ENCODE measurements around the gene FADS6. TPM values are rescaled to one million over a fixed set of nuclear protein-coding genes. Genes with fewer than 3 reads are reported as not detected.

Gene FADS6
- total RNA-seq, 1 experiment from 2014 or later: 1.2 TPM

DNA sequence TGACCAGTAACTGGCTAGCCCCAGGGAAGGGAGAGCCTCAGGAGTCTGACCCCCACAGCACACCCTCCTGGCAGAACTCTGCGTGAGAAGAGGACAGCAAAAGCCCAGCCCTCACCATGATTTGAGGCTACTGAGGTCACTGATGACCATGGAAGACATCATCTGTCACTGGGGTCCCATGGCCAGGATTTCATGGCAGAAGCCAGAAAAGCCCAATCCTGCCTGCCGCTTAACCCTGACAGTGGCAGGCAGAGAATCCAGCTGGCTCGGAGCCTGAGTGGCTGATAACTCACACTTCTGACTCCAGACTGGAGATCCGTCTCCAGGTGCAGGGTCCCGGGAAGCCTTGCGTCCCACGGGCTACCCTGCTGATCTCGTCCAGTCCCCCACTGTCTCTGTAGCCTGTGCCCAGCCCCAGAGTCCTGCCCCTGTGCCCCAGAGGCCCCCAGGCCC lies 51.3 kb downstream of the FADS6 start:
- peaks cover 57% of the 10 kb centered on the region for H3K27me3 Mint-ChIP-seq (ENCODE audit: low read depth)
- Histone ChIP-seq H2BK5ac (ENCODE audit: insufficient read length, low read length) (no peak overlapping the region), H3K4me1 (ENCODE audit: insufficient read depth, low read length) (peaks cover 2% of the 10 kb centered on the region; the same call in 1 of the 2 replicates), H2BK15ac (ENCODE audit: low read depth, low read length) (no peak overlapping the region), H2AFZ (ENCODE audit: low read length) (no peak overlapping the region), H3T11ph (ENCODE audit: low read length) (no peak overlapping the region), H3K27ac (ENCODE audit: insufficient read length, low read depth, low read length) (no peak overlapping the region), H3K23me2 (ENCODE audit: insufficient read length, low read depth, low read length, poor library complexity, severe bottlenecking) (no peaks in the 10 kb centered on the region), H3K79me2 (ENCODE audit: insufficient read depth, low read length) (no peaks in the 10 kb centered on the region), H2AK5ac (ENCODE audit: insufficient read length, low read length) (no peak overlapping the region), H3K9ac (ENCODE audit: extremely low read depth, insufficient read length, low read length) (no peak overlapping the region), H4K8ac (replicated peaks; ENCODE audit: insufficient read length, low read depth, low read length) (no peak overlapping the region), H3K4ac (ENCODE audit: low read depth, low read length) (no peak overlapping the region), H3K79me1 (ENCODE audit: insufficient read depth, low read depth, low read length, poor library complexity, severe bottlenecking) (no peaks in the 10 kb centered on the region), H3K4me2 (ENCODE audit: insufficient read depth, insufficient read length, low read length) (no peak overlapping the region), H3K18ac (ENCODE audit: insufficient read length, low read depth, low read length) (no peak overlapping the region), H2BK120ac (ENCODE audit: low read depth, low read length, poor library complexity, severe bottlenecking) (no peak overlapping the region), H2BK12ac (ENCODE audit: insufficient read length, low read depth, low read length) (no peak overlapping the region), H2BK20ac (ENCODE audit: low read depth, low read length, poor library complexity, severe bottlenecking) (no peak overlapping the region), H4K5ac (ENCODE audit: insufficient read length, low read depth, low read length) (no peak overlapping the region), H3K27me3 (ENCODE audit: insufficient read depth, low read length) (peaks cover 12% of the 10 kb centered on the region), H3K14ac (ENCODE audit: insufficient read depth, low read length) (no peak overlapping the region), H4K20me1 (ENCODE audit: control insufficient read depth, insufficient read depth, insufficient read length) (no peaks in the 10 kb centered on the region), H4K91ac (ENCODE audit: insufficient read length, low read depth, low read length) (no peak overlapping the region), H3K9me3 (ENCODE audit: control insufficient read depth, low read depth, low read length) (no peaks in the 10 kb centered on the region), H3K23ac (ENCODE audit: insufficient read length, low read depth, low read length) (no peak overlapping the region), H3K56ac (ENCODE audit: insufficient read length, low read depth, low read length) (no peak overlapping the region)
- H3K36me3 Mint-ChIP-seq (ENCODE audit: insufficient read depth in 1 of 3, low read depth in 3 of 3): peaks cover 0 to 6% (median 4%) of the 10 kb centered on the region in 3 experiments; a peak in 1 of 7 replicates
- no peaks in the 10 kb centered on the region for H3K9me3 Mint-ChIP-seq
- H3K27ac Mint-ChIP-seq: no peak overlapping the region
- H3K4me3 Mint-ChIP-seq: peak overlapping the region; percentile 21 to 58; a peak in 2 of 5 replicates
- no peak for DNase-seq
- TF ChIP-seq, protein P1, sequence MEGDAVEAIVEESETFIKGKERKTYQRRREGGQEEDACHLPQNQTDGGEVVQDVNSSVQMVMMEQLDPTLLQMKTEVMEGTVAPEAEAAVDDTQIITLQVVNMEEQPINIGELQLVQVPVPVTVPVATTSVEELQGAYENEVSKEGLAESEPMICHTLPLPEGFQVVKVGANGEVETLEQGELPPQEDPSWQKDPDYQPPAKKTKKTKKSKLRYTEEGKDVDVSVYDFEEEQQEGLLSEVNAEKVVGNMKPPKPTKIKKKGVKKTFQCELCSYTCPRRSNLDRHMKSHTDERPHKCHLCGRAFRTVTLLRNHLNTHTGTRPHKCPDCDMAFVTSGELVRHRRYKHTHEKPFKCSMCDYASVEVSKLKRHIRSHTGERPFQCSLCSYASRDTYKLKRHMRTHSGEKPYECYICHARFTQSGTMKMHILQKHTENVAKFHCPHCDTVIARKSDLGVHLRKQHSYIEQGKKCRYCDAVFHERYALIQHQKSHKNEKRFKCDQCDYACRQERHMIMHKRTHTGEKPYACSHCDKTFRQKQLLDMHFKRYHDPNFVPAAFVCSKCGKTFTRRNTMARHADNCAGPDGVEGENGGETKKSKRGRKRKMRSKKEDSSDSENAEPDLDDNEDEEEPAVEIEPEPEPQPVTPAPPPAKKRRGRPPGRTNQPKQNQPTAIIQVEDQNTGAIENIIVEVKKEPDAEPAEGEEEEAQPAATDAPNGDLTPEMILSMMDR (conservative IDR thresholded peaks at IDR 0.05): no peak
- peaks cover 18 to 25% of the 10 kb centered on the region in 2 experiments for H3K4me1 Mint-ChIP-seq
- no CpG with 5 or more reads among the region's 8 CpGs for WGBS (ENCODE audit: extremely low coverage, insufficient read length, low lambda C conversion rate)
